HCT116 (cell line): ENCODE results near the gene ARHGEF39. TPM values are rescaled to one million over a fixed set of nuclear protein-coding genes. Genes with fewer than 3 reads are reported as not detected.
A peak's percentile ranks its signal among the peaks of the same experiment; 100 is the strongest.

Source experiments
- ATAC-seq: fragments of 200-7000 bp; cut with Tn5 transposase; 2 replicates; pipeline ENCODE4 v1.9.1; 2020; ENCODE audit warnings: mild to moderate bottlenecking, moderate library complexity
- BruUV-seq: library from RNA; stranded (reverse); fragments of 400-500 nt; replicated peaks from 2 replicates; lab custom pipeline; 2021; lab: Mats Ljungman, UMichigan
- CTCF ChIA-PET: fragments of 300-600 bp; sonication (Branson Sonifier 250); formaldehyde crosslinking; loops from one replicate; lab custom pipeline; 2021; ENCODE audit warnings: antibody characterized with exemption; lab: Charles Lee
- POLR2A ChIA-PET: fragments of 300-600, 350-600 bp; sonication (Branson Sonifier 250); formaldehyde crosslinking; loops from one replicate; lab custom pipeline; 2021; ENCODE audit warnings: antibody characterized with exemption; lab: Charles Lee
- RAD21 ChIA-PET, 2 experiments: fragments of 300-600 bp; sonication (Branson Sonifier 250); formaldehyde crosslinking; loops; one replicate each; lab custom pipeline; 2023; ENCODE audit warnings: low total read pairs in 2 of 2; ENCODE audit not compliant: uncharacterized antibody in 2 of 2, unreplicated experiment in 2 of 2, low non-redundant PET in 1 of 2; lab: Charles Lee
- DNase-seq: peaks from one replicate; pipeline ENCODE4 v3.0.0-alpha.2; 2010; ENCODE audit warnings: low read depth, low spot score
- H2AFZ ChIP-seq: fragments of 200-600 bp; shearing (Covaris generic), sonication (generic); 2 replicates; pipeline ENCODE4 v1.6.1; 2017; ENCODE audit warnings: low read depth, mixed run types, mixed read lengths, antibody characterized with exemption, low read length; ENCODE audit not compliant: poor library complexity, severe bottlenecking
- H3K27ac ChIP-seq: 2 replicates; pipeline ENCODE4 v1.5.1; 2012; ENCODE audit warnings: low read depth, low read length
- H3K27me3 ChIP-seq: fragments of 200-600 bp; sonication (generic); 2 replicates; pipeline ENCODE4 v1.6.1; 2016; ENCODE audit warnings: mixed run types, low read length, mixed read lengths; ENCODE audit not compliant: insufficient read depth
- H3K36me3 ChIP-seq, 2 experiments: fragments of 200-500 bp in 1 of 2; fragments of 200-600 bp in 1 of 2; sonication (Bioruptor generic) in 1 of 2; sonication (generic) in 1 of 2; 2 replicates each; pipeline versions ENCODE4 v1.5.1 to v1.6.1; 2014 to 2016; ENCODE audit warnings: low read length in 2 of 2, inconsistent platforms in 1 of 2, mixed read lengths in 1 of 2, mixed run types in 1 of 2; ENCODE audit not compliant: insufficient read depth in 2 of 2, control insufficient read depth in 1 of 2
- H3K4me1 ChIP-seq, 2 experiments: fragments of 200-600 bp in 1 of 2; sonication (generic) in 1 of 2; 2 replicates each; pipeline versions ENCODE4 v1.5.1 to v1.6.1; 2012 to 2017; ENCODE audit warnings: low read length in 2 of 2, inconsistent platforms in 1 of 2, mild to moderate bottlenecking in 1 of 2, mixed read lengths in 1 of 2, mixed run types in 1 of 2, moderate library complexity in 1 of 2; ENCODE audit not compliant: insufficient read depth in 2 of 2, control insufficient read depth in 1 of 2
- H3K4me2 ChIP-seq: fragments of 200-600 bp; sonication (generic); 2 replicates; pipeline ENCODE4 v1.6.1; 2017; ENCODE audit warnings: mixed run types, low read length, mixed read lengths
- H3K4me3 ChIP-seq, 2 experiments: fragments of 200-600 bp in 1 of 2; sonication (generic) in 1 of 2; replicated peaks in 1 of 2; 2 replicates each; pipeline ENCODE4 v1.5.1; 2011 to 2016; ENCODE audit warnings: low read length in 2 of 2, control low read depth in 1 of 2, low read depth in 1 of 2, mild to moderate bottlenecking in 1 of 2, mixed read lengths in 1 of 2, mixed run types in 1 of 2
- H3K79me2 ChIP-seq: fragments of 200-600 bp; sonication (generic); 2 replicates; pipeline ENCODE4 v1.6.1; 2017; ENCODE audit warnings: mild to moderate bottlenecking, mixed run types, low read length, moderate library complexity, mixed read lengths; ENCODE audit not compliant: insufficient read depth
- H3K9ac ChIP-seq: fragments of 200-600 bp; sonication (generic); 2 replicates; pipeline ENCODE4 v1.6.1; 2016; ENCODE audit warnings: low read length, mixed read lengths
- H3K9me2 ChIP-seq: fragments of 200-600 bp; sonication (generic), shearing (Covaris generic); 2 replicates; pipeline ENCODE4 v1.6.1; 2017; ENCODE audit warnings: mixed run types, mild to moderate bottlenecking, moderate library complexity; ENCODE audit not compliant: insufficient read depth
- H3K9me3 ChIP-seq, 2 experiments: fragments of 200-500 bp in 1 of 2; fragments of 200-600 bp in 1 of 2; sonication (Bioruptor generic) in 1 of 2; sonication (generic) in 1 of 2; 2 replicates each; pipeline ENCODE4 v1.6.1; 2014 to 2017; ENCODE audit warnings: low read length in 2 of 2, mixed read lengths in 2 of 2, inconsistent platforms in 1 of 2, low read depth in 1 of 2, mild to moderate bottlenecking in 1 of 2, mixed run types in 1 of 2, moderate library complexity in 1 of 2; ENCODE audit not compliant: control insufficient read depth in 1 of 2, insufficient read depth in 1 of 2
- H4K20me1 ChIP-seq: fragments of 200-600 bp; sonication (generic), shearing (Covaris generic); 2 replicates; pipeline ENCODE4 v1.6.1; 2017; ENCODE audit warnings: mixed run types, mild to moderate bottlenecking, moderate library complexity; ENCODE audit not compliant: insufficient read depth
- POLR2AphosphoS5 ChIP-seq: IDR thresholded peaks from 2 replicates; pipeline ENCODE4 v1.6.1; 2011; ENCODE audit warnings: mild to moderate bottlenecking, low read depth, low read length, moderate library complexity
- ZFX ChIP-seq: fragments of 450-650 bp; IDR thresholded peaks from 2 replicates; pipeline ENCODE4 v1.6.1; 2017
- intact Hi-C: fragments of 100-400 bp; cut with micrococcal nuclease; formaldehyde crosslinking; loops from 2 replicates; pipeline ENCODE4 v1.10.0; 2022
- total RNA-seq: library from RNA; stranded (reverse); gene quantifications from one replicate; pipeline ENCODE4 v1.2.1, GENCODE V29; 2021; ENCODE audit not compliant: unreplicated experiment
- TF ChIP-seq, protein P1 (sequence below), 3 experiments: fragments of 200-600 bp in 1 of 3; sonication (generic) in 1 of 3; IDR thresholded peaks in 2 of 3; conservative IDR thresholded peaks in 1 of 3; 2 replicates each; pipeline ENCODE4 v1.5.1; 2012 to 2017; ENCODE audit warnings: low read depth in 2 of 3, low read length in 2 of 3, antibody characterized with exemption in 1 of 3, borderline replicate concordance in 1 of 3, control low read depth in 1 of 3, mild to moderate bottlenecking in 1 of 3, mixed read lengths in 1 of 3, mixed run types in 1 of 3, moderate library complexity in 1 of 3; ENCODE audit not compliant: insufficient read depth in 1 of 3
- TF ChIP-seq, protein P2 (sequence below): IDR thresholded peaks from 2 replicates; pipeline ENCODE4 v1.6.1; 2012; ENCODE audit warnings: low read depth

Gene ARHGEF39
- total RNA-seq, 1 experiment from 2014 or later, result 29.8 TPM

DNA sequence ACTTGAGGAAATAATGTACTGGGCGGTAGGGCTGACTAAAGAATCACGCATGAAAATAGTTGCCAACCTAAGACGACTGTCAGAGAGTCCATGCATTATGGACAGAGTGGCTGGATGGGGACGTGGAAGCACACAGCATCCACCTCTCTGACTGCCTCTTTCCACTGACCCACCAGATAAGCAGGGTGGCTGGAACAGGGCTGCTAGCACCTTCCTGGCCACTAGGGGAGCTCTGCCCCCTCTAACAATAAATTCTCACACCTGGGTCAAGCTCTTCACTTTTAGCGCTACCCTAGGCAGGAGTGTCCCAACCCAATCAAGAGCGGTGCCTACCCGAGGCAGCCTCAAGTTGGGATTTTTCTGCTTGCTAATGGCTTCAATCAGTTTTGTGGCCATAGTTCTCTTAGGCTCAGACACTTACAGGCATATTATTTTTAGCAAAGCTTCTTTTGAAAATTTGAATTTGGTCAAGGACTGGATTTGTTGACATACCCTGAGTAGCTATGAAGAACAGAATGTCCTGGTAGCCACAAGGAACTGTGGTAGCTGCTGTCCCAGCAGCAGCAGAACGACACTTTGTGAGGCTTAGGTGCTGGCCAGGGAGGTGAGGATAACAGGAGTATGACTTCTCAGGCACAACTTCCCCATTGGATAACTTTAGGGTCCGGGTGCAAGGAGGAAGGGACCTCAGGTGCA lies 31.7 kb upstream of the ARHGEF39 start:
- peak overlapping the region; percentile 2; the same call in 1 of the 2 replicates for H3K27ac ChIP-seq

More for the DNA sequence above, 31.7 kb upstream of the ARHGEF39 start:
- DNase-seq, result peak; percentile 37
- RAD21 ChIA-PET, result interaction anchor here in 1 of 2 experiments (0.7 to 1.1 kb wide), 4 partner anchors 34 to 186 kb away, joined by 3 to 4 read pairs (median 3); partner anchors contain the start of genes CCDC107 and RMRP
- Histone ChIP-seq H3K9ac (no peak overlapping the region), H3K79me2 (no peaks in the 10 kb centered on the region), H2AFZ (no peak overlapping the region), H3K4me1 (peaks cover under 1 to 4% of the 10 kb centered on the region in 2 experiments; a peak in 2 of 4 replicates), H4K20me1 (no peaks in the 10 kb centered on the region), H3K9me2 (no peaks in the 10 kb centered on the region), H3K9me3 (no peaks in the 10 kb centered on the region), H3K27me3 (no peaks in the 10 kb centered on the region), H3K36me3 (peaks cover 36 to 52% of the 10 kb centered on the region in 2 experiments), H3K4me2 (no peak overlapping the region), H3K4me3 (no peak overlapping the region)
- no TSS peak for BruUV-seq
- intact Hi-C loops, result no loop called here
- POLR2A ChIA-PET, result interaction anchor here (0.9 to 1.6 kb wide), 5 partner anchors 8 to 37 kb away, joined by 3 to 6 read pairs (median 4); partner anchors contain the start of gene CREB3
- TF ChIP-seq ZFX (no peak), POLR2AphosphoS5 (0 out of 2 replicates have a peak, but pooled peaks have one; percentile 23)
- TF ChIP-seq, protein P1, sequence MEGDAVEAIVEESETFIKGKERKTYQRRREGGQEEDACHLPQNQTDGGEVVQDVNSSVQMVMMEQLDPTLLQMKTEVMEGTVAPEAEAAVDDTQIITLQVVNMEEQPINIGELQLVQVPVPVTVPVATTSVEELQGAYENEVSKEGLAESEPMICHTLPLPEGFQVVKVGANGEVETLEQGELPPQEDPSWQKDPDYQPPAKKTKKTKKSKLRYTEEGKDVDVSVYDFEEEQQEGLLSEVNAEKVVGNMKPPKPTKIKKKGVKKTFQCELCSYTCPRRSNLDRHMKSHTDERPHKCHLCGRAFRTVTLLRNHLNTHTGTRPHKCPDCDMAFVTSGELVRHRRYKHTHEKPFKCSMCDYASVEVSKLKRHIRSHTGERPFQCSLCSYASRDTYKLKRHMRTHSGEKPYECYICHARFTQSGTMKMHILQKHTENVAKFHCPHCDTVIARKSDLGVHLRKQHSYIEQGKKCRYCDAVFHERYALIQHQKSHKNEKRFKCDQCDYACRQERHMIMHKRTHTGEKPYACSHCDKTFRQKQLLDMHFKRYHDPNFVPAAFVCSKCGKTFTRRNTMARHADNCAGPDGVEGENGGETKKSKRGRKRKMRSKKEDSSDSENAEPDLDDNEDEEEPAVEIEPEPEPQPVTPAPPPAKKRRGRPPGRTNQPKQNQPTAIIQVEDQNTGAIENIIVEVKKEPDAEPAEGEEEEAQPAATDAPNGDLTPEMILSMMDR (IDR thresholded peaks at IDR 0.05 in 2 of 3, conservative IDR thresholded peaks at IDR 0.05 in 1 of 3; ENCODE audit: borderline replicate concordance in 1 of 3, insufficient read depth in 1 of 3, low read depth in 2 of 3, low read length in 2 of 3), result peak in 2 of 3 experiments; percentile 96 to 97; a peak in 4 of 6 replicates
- TF ChIP-seq, protein P2, sequence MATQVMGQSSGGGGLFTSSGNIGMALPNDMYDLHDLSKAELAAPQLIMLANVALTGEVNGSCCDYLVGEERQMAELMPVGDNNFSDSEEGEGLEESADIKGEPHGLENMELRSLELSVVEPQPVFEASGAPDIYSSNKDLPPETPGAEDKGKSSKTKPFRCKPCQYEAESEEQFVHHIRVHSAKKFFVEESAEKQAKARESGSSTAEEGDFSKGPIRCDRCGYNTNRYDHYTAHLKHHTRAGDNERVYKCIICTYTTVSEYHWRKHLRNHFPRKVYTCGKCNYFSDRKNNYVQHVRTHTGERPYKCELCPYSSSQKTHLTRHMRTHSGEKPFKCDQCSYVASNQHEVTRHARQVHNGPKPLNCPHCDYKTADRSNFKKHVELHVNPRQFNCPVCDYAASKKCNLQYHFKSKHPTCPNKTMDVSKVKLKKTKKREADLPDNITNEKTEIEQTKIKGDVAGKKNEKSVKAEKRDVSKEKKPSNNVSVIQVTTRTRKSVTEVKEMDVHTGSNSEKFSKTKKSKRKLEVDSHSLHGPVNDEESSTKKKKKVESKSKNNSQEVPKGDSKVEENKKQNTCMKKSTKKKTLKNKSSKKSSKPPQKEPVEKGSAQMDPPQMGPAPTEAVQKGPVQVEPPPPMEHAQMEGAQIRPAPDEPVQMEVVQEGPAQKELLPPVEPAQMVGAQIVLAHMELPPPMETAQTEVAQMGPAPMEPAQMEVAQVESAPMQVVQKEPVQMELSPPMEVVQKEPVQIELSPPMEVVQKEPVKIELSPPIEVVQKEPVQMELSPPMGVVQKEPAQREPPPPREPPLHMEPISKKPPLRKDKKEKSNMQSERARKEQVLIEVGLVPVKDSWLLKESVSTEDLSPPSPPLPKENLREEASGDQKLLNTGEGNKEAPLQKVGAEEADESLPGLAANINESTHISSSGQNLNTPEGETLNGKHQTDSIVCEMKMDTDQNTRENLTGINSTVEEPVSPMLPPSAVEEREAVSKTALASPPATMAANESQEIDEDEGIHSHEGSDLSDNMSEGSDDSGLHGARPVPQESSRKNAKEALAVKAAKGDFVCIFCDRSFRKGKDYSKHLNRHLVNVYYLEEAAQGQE, result no peak
- peak; percentile 94 for ATAC-seq
- CTCF ChIA-PET, result interaction anchor here (0.6 to 3.7 kb wide), 25 partner anchors 9 to 186 kb away, joined by 3 to 33 read pairs (median 4); partner anchors contain the start of genes ARHGEF39, CA9, CCDC107 and CREB3
